Measurements from ENCODE around the gene PPP4R4.
"Not testable (repeated sequence)": the region's sequence is repeated elsewhere in the genome, so short reads cannot be mapped to it uniquely, and the experiment has no call there.

The PPP4R4 gene

DNA sequence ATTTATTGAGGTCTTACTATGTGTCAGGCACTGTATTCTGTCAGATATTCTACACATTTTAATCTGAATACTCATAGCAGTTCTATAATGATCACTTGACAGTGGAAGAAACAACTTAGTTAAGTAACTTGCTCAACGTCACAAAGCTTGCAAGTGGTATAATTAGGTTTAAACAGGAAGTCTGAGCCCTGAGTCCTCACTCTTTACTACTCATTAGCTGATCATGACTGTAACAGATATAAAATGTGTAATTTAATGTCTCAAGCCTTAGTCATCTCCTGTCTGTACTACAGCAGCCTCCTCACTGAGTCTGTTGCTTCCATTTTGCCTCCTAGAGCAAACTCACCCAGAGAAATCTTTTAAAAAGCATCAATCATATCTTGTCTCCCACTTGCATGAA is 38.9 kb downstream of the PPP4R4 start:
- Histone ChIP-seq H3K36me3 (ENCODE audit: control insufficient read depth in 2 of 2, insufficient read depth in 2 of 2, low read length in 2 of 2) (no peaks in the 10 kb centered on the region), H3K9me3 (ENCODE audit: control insufficient read depth in 2 of 2, low read length in 2 of 2) (no peaks in the 10 kb centered on the region), H3K4me3 (ENCODE audit: low read length in 2 of 2) (no peak overlapping the region), H3K27ac (ENCODE audit: low read depth in 2 of 2, low read length in 2 of 2) (no peak overlapping the region), H3K4me1 (ENCODE audit: control insufficient read depth in 2 of 2, insufficient read depth in 2 of 2, low read length in 2 of 2) (no peaks in the 10 kb centered on the region), H3K9ac (ENCODE audit: low read depth in 1 of 2, low read length in 2 of 2) (no peak overlapping the region), H3K27me3 (ENCODE audit: control insufficient read depth in 2 of 2, insufficient read depth in 2 of 2, low read length in 2 of 2) (no peaks in the 10 kb centered on the region)

DNA sequence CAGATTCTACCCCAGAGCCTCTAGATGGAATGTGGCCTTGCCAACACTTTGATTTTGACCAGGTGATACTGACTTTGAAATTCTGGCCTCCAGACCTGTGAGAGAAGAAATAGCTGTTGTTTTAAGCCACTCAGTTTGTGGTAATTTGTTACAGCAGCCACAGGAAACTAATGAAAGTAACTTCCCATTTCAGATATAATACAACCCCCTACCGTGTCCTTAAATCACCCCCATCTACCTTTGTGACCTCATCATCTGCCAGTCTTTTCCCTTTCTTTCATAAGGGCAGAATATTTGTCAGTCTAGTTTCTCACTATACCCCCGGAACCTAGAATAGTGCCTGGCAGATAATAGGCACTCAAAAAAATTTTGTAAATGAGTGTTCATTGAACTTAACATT is 39.6 kb downstream of the PPP4R4 start:
- H3K9ac ChIP-seq (ENCODE audit: low read depth in 1 of 2, low read length in 2 of 2) = no peak overlapping the region
- H3K36me3 ChIP-seq (ENCODE audit: control insufficient read depth in 2 of 2, insufficient read depth in 2 of 2, low read length in 2 of 2) = no peaks in the 10 kb centered on the region
- H3K27me3 ChIP-seq (ENCODE audit: control insufficient read depth in 2 of 2, insufficient read depth in 2 of 2, low read length in 2 of 2) = no peaks in the 10 kb centered on the region
- H3K9me3 ChIP-seq (ENCODE audit: control insufficient read depth in 2 of 2, low read length in 2 of 2) = no peaks in the 10 kb centered on the region
- H3K27ac ChIP-seq (ENCODE audit: low read depth in 2 of 2, low read length in 2 of 2) = no peak overlapping the region
- H3K4me1 ChIP-seq (ENCODE audit: control insufficient read depth in 2 of 2, insufficient read depth in 2 of 2, low read length in 2 of 2) = no peaks in the 10 kb centered on the region
- no peak overlapping the region for H3K4me3 ChIP-seq (ENCODE audit: low read length in 2 of 2)

DNA sequence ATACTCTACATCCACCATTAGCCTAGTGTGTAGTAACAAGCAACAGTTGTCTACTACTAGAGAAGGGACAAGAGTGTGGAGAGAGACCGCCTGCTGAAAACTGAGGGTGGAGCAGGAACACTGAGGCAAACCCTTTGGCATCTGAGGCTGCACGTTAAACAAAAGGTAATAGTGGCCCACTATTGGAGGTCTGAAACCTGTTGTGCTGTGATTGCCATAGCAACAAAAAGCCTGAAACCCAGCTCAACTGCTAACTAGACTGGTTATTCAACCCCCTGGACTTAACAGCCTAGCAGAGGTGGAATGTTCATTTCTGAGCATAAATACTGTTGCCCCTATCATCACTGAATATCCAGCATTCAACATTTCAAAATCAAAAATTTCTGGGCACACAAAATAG is 43.0 kb downstream of the PPP4R4 start:
- H3K27me3 ChIP-seq (ENCODE audit: control insufficient read depth in 2 of 2, insufficient read depth in 2 of 2, low read length in 2 of 2) = no peaks in the 10 kb centered on the region
- no peaks in the 10 kb centered on the region for H3K9me3 ChIP-seq (ENCODE audit: control insufficient read depth in 2 of 2, low read length in 2 of 2)
- no peak overlapping the region for H3K9ac ChIP-seq (ENCODE audit: low read depth in 1 of 2, low read length in 2 of 2)
- no peaks in the 10 kb centered on the region for H3K4me1 ChIP-seq (ENCODE audit: control insufficient read depth in 2 of 2, insufficient read depth in 2 of 2, low read length in 2 of 2)
- no peak overlapping the region for H3K4me3 ChIP-seq (ENCODE audit: low read length in 2 of 2)
- H3K27ac ChIP-seq (ENCODE audit: low read depth in 2 of 2, low read length in 2 of 2) = no peak overlapping the region
- no peaks in the 10 kb centered on the region for H3K36me3 ChIP-seq (ENCODE audit: control insufficient read depth in 2 of 2, insufficient read depth in 2 of 2, low read length in 2 of 2)

DNA sequence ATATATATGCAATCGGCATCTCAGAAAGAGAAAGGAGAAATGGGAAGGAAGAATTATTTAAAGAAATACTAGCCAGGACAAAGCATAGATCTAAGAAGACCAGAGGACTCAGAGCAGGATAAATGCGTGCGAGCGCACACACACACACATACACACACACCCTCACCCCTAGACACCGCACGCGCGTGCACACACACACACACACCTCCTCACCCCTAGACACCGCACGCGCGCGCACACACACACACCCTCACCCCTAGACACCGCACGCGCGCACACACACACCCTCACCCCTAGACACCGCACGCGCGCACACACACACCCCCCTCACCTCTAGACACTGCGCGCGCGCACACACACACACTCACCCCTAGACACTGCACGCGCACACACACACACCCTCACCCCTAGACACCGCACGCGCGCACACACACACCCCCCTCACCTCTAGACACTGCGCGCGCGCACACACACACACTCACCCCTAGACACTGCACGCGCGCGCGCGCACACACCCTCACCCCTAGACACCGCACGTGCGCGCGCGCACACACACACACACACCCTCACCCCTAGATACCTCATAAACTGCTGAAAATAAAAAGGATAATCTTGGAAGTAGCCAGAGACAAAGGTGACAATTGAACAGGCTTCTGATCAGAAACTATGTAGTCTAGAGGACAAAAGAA is 44.2 kb downstream of the PPP4R4 start:
- H3K36me3 ChIP-seq (ENCODE audit: control insufficient read depth in 2 of 2, insufficient read depth in 2 of 2, low read length in 2 of 2); H3K4me1 ChIP-seq (ENCODE audit: control insufficient read depth in 2 of 2, insufficient read depth in 2 of 2, low read length in 2 of 2); H3K4me3 ChIP-seq (ENCODE audit: low read length in 2 of 2); H3K9me3 ChIP-seq (ENCODE audit: control insufficient read depth in 2 of 2, low read length in 2 of 2); H3K27me3 ChIP-seq (ENCODE audit: control insufficient read depth in 2 of 2, insufficient read depth in 2 of 2, low read length in 2 of 2); H3K9ac ChIP-seq (ENCODE audit: low read depth in 1 of 2, low read length in 2 of 2); H3K27ac ChIP-seq (ENCODE audit: low read depth in 2 of 2, low read length in 2 of 2): not testable (repeated sequence)

DNA sequence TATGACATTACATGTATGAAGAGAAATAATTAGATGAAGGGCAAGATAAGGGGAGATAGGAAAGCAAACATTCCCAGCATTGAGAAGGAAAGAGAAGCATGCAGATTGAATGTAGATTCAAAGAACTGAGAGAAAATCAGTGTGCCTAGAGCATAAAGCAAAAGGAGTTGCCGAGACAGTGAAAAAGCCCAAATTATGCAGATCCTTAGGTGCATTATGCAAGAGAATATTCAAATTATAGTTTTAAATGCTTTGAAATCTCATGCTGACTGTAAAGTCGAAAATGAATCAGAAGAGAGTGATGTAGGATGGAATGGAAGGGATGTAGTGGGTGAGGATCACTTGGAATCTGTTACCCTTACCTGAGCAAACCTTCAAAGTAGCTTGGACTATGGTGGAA is 49.9 kb downstream of the PPP4R4 start:
- no peaks in the 10 kb centered on the region for H3K36me3 ChIP-seq (ENCODE audit: control insufficient read depth in 2 of 2, insufficient read depth in 2 of 2, low read length in 2 of 2)
- H3K9ac ChIP-seq (ENCODE audit: low read depth in 1 of 2, low read length in 2 of 2) = no peak overlapping the region
- H3K27ac ChIP-seq (ENCODE audit: low read depth in 2 of 2, low read length in 2 of 2) = no peak overlapping the region
- no peaks in the 10 kb centered on the region for H3K4me1 ChIP-seq (ENCODE audit: control insufficient read depth in 2 of 2, insufficient read depth in 2 of 2, low read length in 2 of 2)
- no peak overlapping the region for H3K4me3 ChIP-seq (ENCODE audit: low read length in 2 of 2)
- no peaks in the 10 kb centered on the region for H3K27me3 ChIP-seq (ENCODE audit: control insufficient read depth in 2 of 2, insufficient read depth in 2 of 2, low read length in 2 of 2)
- H3K9me3 ChIP-seq (ENCODE audit: control insufficient read depth in 2 of 2, low read length in 2 of 2) = no peaks in the 10 kb centered on the region

DNA sequence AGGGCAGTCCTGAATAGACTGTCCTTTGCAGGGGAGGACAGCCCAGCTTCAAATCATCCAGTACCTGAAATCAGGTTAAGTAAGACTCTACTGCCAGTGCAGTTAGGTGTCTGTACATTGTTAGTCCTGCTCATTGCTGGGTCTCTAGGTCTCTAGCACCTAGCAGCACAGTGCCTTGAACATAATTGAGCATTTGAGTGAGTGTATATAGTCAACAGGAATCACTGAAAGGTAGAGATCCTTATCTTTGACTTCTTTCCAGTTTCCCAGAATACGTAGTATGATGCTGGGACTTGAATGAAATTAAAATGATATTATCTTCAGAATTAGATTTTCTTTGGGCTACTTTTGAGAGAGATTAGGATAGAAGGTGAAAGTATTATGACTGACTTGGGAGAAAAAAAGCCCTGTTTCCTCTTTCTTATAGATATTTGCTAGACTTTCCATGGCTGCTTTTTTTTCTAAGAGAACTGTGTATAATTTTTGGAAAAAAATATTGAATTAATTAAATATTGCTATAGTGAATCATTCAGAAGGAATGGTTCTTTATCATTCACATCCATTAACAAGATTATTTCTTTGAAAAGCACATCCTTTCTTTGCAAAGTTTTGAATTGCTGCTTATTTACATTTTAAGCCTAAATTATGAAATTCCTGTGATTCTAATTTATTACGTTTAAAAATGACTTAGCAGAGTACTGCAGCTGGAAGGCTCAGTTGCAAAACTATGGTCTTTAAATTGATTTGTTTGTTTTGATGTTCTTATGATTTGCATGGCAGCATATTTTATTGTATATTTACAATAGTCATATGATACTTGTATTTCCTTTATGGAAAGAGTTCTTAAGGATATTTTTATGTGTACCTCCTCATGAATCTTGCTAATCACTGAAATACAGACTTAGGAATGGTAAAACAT is 51.6 kb downstream of the PPP4R4 start:
- H3K9me3 ChIP-seq (ENCODE audit: control insufficient read depth in 2 of 2, low read length in 2 of 2) = no peaks in the 10 kb centered on the region
- no peak overlapping the region for H3K9ac ChIP-seq (ENCODE audit: low read depth in 1 of 2, low read length in 2 of 2)
- no peaks in the 10 kb centered on the region for H3K27me3 ChIP-seq (ENCODE audit: control insufficient read depth in 2 of 2, insufficient read depth in 2 of 2, low read length in 2 of 2)
- no peaks in the 10 kb centered on the region for H3K36me3 ChIP-seq (ENCODE audit: control insufficient read depth in 2 of 2, insufficient read depth in 2 of 2, low read length in 2 of 2)
- H3K4me1 ChIP-seq (ENCODE audit: control insufficient read depth in 2 of 2, insufficient read depth in 2 of 2, low read length in 2 of 2) = no peaks in the 10 kb centered on the region
- no peak overlapping the region for H3K4me3 ChIP-seq (ENCODE audit: low read length in 2 of 2)
- no peak overlapping the region for H3K27ac ChIP-seq (ENCODE audit: low read depth in 2 of 2, low read length in 2 of 2)

DNA sequence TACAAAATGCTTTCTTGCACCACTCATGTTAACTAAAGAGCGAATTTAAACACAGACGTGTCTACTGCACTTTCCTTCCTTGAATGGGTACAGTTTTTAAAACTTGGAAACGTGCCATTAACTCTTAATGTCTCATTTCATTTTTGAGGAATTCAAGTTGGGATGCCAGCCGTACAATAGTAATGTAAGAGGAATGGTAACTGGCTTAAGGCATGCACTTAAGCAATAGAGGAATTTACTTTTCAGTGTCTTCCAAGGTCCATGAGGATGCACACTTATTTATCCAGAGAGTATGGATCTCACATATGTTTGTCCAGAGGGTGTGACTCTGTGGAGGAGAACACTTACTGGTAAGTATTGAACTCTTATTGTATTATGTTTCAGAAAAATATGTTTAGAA is 52.9 kb downstream of the PPP4R4 start:
- no peak overlapping the region for H3K9ac ChIP-seq (ENCODE audit: low read depth in 1 of 2, low read length in 2 of 2)
- no peak overlapping the region for H3K27ac ChIP-seq (ENCODE audit: low read depth in 2 of 2, low read length in 2 of 2)

DNA sequence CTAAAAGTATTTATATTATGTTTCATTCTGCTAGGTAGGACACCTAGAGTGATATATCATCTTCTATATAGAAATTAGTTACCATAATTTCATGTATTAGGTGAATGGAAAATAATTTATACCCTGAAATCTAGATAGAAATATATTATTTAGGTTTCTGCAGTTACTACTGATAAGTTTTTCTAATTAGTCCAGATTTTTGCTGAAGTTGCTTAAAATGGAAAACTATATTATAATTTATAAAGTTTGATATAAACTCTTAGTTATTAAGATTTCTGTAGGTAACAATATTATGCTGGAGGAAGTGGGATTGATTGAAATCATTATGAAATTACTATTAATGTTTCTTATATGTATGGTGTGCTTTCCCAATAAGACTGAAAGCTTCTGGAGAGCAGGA is 62.9 kb downstream of the PPP4R4 start:
- no peaks in the 10 kb centered on the region for H3K4me1 ChIP-seq (ENCODE audit: control insufficient read depth in 2 of 2, insufficient read depth in 2 of 2, low read length in 2 of 2)
- H3K9ac ChIP-seq (ENCODE audit: low read depth in 1 of 2, low read length in 2 of 2) = no peak overlapping the region
- no peaks in the 10 kb centered on the region for H3K9me3 ChIP-seq (ENCODE audit: control insufficient read depth in 2 of 2, low read length in 2 of 2)
- H3K27ac ChIP-seq (ENCODE audit: low read depth in 2 of 2, low read length in 2 of 2) = no peak overlapping the region
- no peak overlapping the region for H3K4me3 ChIP-seq (ENCODE audit: low read length in 2 of 2)
- no peaks in the 10 kb centered on the region for H3K36me3 ChIP-seq (ENCODE audit: control insufficient read depth in 2 of 2, insufficient read depth in 2 of 2, low read length in 2 of 2)
- no peaks in the 10 kb centered on the region for H3K27me3 ChIP-seq (ENCODE audit: control insufficient read depth in 2 of 2, insufficient read depth in 2 of 2, low read length in 2 of 2)

More for the DNA sequence above, 52.9 kb downstream of the PPP4R4 start:
- Histone ChIP-seq H3K9me3 (ENCODE audit: control insufficient read depth in 2 of 2, low read length in 2 of 2) (no peaks in the 10 kb centered on the region), H3K36me3 (ENCODE audit: control insufficient read depth in 2 of 2, insufficient read depth in 2 of 2, low read length in 2 of 2) (no peaks in the 10 kb centered on the region), H3K27me3 (ENCODE audit: control insufficient read depth in 2 of 2, insufficient read depth in 2 of 2, low read length in 2 of 2) (no peaks in the 10 kb centered on the region), H3K4me1 (ENCODE audit: control insufficient read depth in 2 of 2, insufficient read depth in 2 of 2, low read length in 2 of 2) (no peaks in the 10 kb centered on the region), H3K4me3 (ENCODE audit: low read length in 2 of 2) (no peak overlapping the region)

DNA sequence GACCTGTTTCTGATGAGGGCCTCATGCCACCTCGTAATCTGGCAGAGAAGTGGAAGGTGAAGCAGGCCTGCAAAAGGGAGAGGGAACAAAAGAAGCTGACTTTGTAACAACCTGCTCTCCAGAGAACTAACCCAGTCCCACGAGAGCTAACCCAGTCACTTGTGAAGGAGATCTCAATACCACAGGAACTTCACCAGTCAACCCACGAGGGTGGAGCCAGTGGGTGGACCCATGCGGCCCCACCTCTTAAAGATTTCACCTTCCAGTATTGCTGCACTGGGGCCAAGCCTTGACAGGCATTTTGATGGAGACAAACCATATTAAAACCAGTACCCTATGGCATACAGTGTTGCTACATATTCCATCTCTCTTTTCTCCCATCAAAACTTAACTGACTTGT is 63.9 kb downstream of the PPP4R4 start:
- Histone ChIP-seq H3K36me3 (ENCODE audit: control insufficient read depth in 2 of 2, insufficient read depth in 2 of 2, low read length in 2 of 2) (no peaks in the 10 kb centered on the region), H3K4me3 (ENCODE audit: low read length in 2 of 2) (no peak overlapping the region), H3K9me3 (ENCODE audit: control insufficient read depth in 2 of 2, low read length in 2 of 2) (no peaks in the 10 kb centered on the region), H3K9ac (ENCODE audit: low read depth in 1 of 2, low read length in 2 of 2) (no peak overlapping the region), H3K27me3 (ENCODE audit: control insufficient read depth in 2 of 2, insufficient read depth in 2 of 2, low read length in 2 of 2) (no peaks in the 10 kb centered on the region), H3K27ac (ENCODE audit: low read depth in 2 of 2, low read length in 2 of 2) (no peak overlapping the region), H3K4me1 (ENCODE audit: control insufficient read depth in 2 of 2, insufficient read depth in 2 of 2, low read length in 2 of 2) (no peaks in the 10 kb centered on the region)

DNA sequence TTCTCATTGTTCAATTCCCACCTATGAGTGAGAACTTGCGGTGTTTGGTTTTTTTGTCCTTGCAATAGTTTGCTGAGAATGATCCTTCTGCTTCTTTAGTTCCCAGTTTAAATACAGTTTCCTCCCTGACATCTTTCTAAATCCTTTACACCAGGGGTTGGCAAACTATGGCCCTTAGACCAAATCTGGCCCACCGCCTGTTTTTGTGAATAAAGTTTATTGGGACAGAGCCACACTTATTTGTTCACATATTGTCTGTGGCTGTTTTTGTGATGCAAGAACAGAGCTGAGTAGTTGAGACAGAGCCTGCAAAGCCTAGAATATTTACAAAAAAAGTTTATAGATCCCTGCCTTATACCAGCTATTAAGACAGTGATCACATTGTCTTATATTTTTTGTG is 65.3 kb downstream of the PPP4R4 start:
- Histone ChIP-seq H3K36me3 (ENCODE audit: control insufficient read depth in 2 of 2, insufficient read depth in 2 of 2, low read length in 2 of 2) (no peaks in the 10 kb centered on the region), H3K9me3 (ENCODE audit: control insufficient read depth in 2 of 2, low read length in 2 of 2) (no peaks in the 10 kb centered on the region), H3K4me3 (ENCODE audit: low read length in 2 of 2) (no peak overlapping the region), H3K27me3 (ENCODE audit: control insufficient read depth in 2 of 2, insufficient read depth in 2 of 2, low read length in 2 of 2) (no peaks in the 10 kb centered on the region), H3K9ac (ENCODE audit: low read depth in 1 of 2, low read length in 2 of 2) (no peak overlapping the region), H3K4me1 (ENCODE audit: control insufficient read depth in 2 of 2, insufficient read depth in 2 of 2, low read length in 2 of 2) (no peaks in the 10 kb centered on the region), H3K27ac (ENCODE audit: low read depth in 2 of 2, low read length in 2 of 2) (no peak overlapping the region)

Measured in mucosa of rectum (tissue), 2 donors.